ENCODE data around the gene SVOPL. TPM values are rescaled to one million over a fixed set of nuclear protein-coding genes. Genes with fewer than 3 reads are reported as not detected.

SVOPL gene
- total and polyA plus RNA-seq, 4 donors: 0.13 to 1.5 (median 0.39) TPM; not detected in 1

GRCh38 chr7:138563808-138564207 lies 137.4 kb downstream of the SVOPL start:
- peaks cover 36 to 85% (median 62%) of the 10 kb centered on the region in 4 donors for H3K36me3 ChIP-seq (ENCODE audit: control insufficient read depth in 4 of 4, insufficient read depth in 4 of 4, low read length in 4 of 4)
- TF ChIP-seq CTCF (IDR thresholded peaks at IDR 0.05; ENCODE audit: control extremely low read depth, extremely low read depth): no peak
- H3K27ac ChIP-seq (ENCODE audit: low read depth in 1 of 2, low read length in 1 of 2): peak overlapping the region in 1 of 2 donors; percentile 34
- H3K9ac ChIP-seq (ENCODE audit: insufficient read depth in 1 of 2, low read length in 2 of 2): no peak overlapping the region
- H3K4me3 ChIP-seq: no peak overlapping the region
- no peaks in the 10 kb centered on the region for H3K27me3 ChIP-seq (ENCODE audit: control insufficient read depth in 3 of 3, insufficient read depth in 3 of 3, low read length in 2 of 3)
- peaks cover 0 to 3% (median 0%) of the 10 kb centered on the region in 5 donors for H3K4me1 ChIP-seq (ENCODE audit: control insufficient read depth in 5 of 5, insufficient read depth in 5 of 5, low read length in 5 of 5)
- peak in 2 of 3 donors; percentile 4 to 25 for DNase-seq
- 73 to 84% methylated on average over 4 of the region's 4 CpGs for WGBS, 2 donors
- ATAC-seq (ENCODE audit: insufficient read depth, low FRiP score): no peak
- peaks cover 4 to 45% (median 25%) of the 10 kb centered on the region in 4 donors for H3K9me3 ChIP-seq (ENCODE audit: control insufficient read depth in 4 of 4, insufficient read depth in 3 of 4, low read length in 3 of 4)

- Histone ChIP-seq H3K9ac (ENCODE audit: insufficient read depth in 1 of 2, low read length in 2 of 2) (no peak overlapping the region), H3K27me3 (ENCODE audit: control insufficient read depth in 3 of 3, insufficient read depth in 3 of 3, low read length in 2 of 3) (no peaks in the 10 kb centered on the region), H3K4me3 (no peak overlapping the region), H3K9me3 (ENCODE audit: control insufficient read depth in 4 of 4, insufficient read depth in 3 of 4, low read length in 3 of 4) (peaks cover 16 to 57% (median 34%) of the 10 kb centered on the region in 4 donors), H3K36me3 (ENCODE audit: control insufficient read depth in 4 of 4, insufficient read depth in 4 of 4, low read length in 4 of 4) (peaks cover 39 to 98% (median 77%) of the 10 kb centered on the region in 4 donors), H3K4me1 (ENCODE audit: control insufficient read depth in 5 of 5, insufficient read depth in 5 of 5, low read length in 5 of 5) (peaks cover 0 to 3% (median 0%) of the 10 kb centered on the region in 5 donors), H3K27ac (ENCODE audit: low read depth in 1 of 2, low read length in 1 of 2) (no peak overlapping the region)
- TF ChIP-seq CTCF (IDR thresholded peaks at IDR 0.05; ENCODE audit: control extremely low read depth, extremely low read depth): no peak
- ATAC-seq (ENCODE audit: insufficient read depth, low FRiP score): no peak
- WGBS, 2 donors: 100% methylated on average over 5 of the region's 5 CpGs
- no peak for DNase-seq
Measured at GRCh38 chr7:138559448-138559847, 141.7 kb downstream of the SVOPL start.

- DNase-seq (no peak), ATAC-seq (ENCODE audit: insufficient read depth, low FRiP score) (no peak)
- H3K27me3 ChIP-seq (ENCODE audit: control insufficient read depth in 3 of 3, insufficient read depth in 3 of 3, low read length in 2 of 3): no peaks in the 10 kb centered on the region
- 97 to 100% methylated on average over 3 of the region's 3 CpGs for WGBS, 2 donors
- H3K9ac ChIP-seq (ENCODE audit: insufficient read depth in 1 of 2, low read length in 2 of 2): no peak overlapping the region
- H3K9me3 ChIP-seq (ENCODE audit: control insufficient read depth in 4 of 4, insufficient read depth in 3 of 4, low read length in 3 of 4): peaks cover 16 to 40% (median 26%) of the 10 kb centered on the region in 4 donors
- peaks cover 33 to 95% (median 74%) of the 10 kb centered on the region in 4 donors for H3K36me3 ChIP-seq (ENCODE audit: control insufficient read depth in 4 of 4, insufficient read depth in 4 of 4, low read length in 4 of 4)
- no peak overlapping the region for H3K4me3 ChIP-seq
- H3K27ac ChIP-seq (ENCODE audit: low read depth in 1 of 2, low read length in 1 of 2): no peak overlapping the region
- no peaks in the 10 kb centered on the region for H3K4me1 ChIP-seq (ENCODE audit: control insufficient read depth in 5 of 5, insufficient read depth in 5 of 5, low read length in 5 of 5)
- TF ChIP-seq CTCF (IDR thresholded peaks at IDR 0.05; ENCODE audit: control extremely low read depth, extremely low read depth): no peak
Measured at GRCh38 chr7:138556771-138557484, 144.2 kb downstream of the SVOPL start.

Measured in lung (tissue), 12 donors.